Left renal pelvis (tissue), 4 donors: ENCODE data around the gene APOL3. TPM values are rescaled to one million over a fixed set of nuclear protein-coding genes. Genes with fewer than 3 reads are reported as not detected.
"Not testable (repeated sequence)": the region's sequence is repeated elsewhere in the genome, so short reads cannot be mapped to it uniquely, and the experiment has no call there.

Source experiments
- DNase-seq, 4 donors: peaks; one replicate each; pipeline ENCODE4 v3.0.0-alpha.2; 2013; ENCODE audit warnings: low read depth in 4 of 4, low spot score in 3 of 4
- polyA plus RNA-seq, 4 donors: library from polyadenylated mRNA; unstranded; fragments of 120-200 nt; gene quantifications; one replicate each; pipeline ENCODE4 v1.2.1, GENCODE V29; 2013; ENCODE audit not compliant: insufficient read length in 4 of 4

Gene APOL3, protein sequence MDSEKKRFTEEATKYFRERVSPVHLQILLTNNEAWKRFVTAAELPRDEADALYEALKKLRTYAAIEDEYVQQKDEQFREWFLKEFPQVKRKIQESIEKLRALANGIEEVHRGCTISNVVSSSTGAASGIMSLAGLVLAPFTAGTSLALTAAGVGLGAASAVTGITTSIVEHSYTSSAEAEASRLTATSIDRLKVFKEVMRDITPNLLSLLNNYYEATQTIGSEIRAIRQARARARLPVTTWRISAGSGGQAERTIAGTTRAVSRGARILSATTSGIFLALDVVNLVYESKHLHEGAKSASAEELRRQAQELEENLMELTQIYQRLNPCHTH
- 10 to 100 TPM; 13.0 to 16.0 (median 13.6) TPM for polyA plus RNA-seq

GRCh38 chr22:36160499-36160942 is at the start of gene APOL3:
Gene APOL3, minus strand, starts transcription at chr22:36160755. Its CDS starts 11,700 bp downstream, at chr22:36149055.
- DNase-seq, result no peak

- no peak for DNase-seq
Observed at GRCh38 chr22:36210224-36210623, 49.7 kb upstream of the APOL3 start.

DNA sequence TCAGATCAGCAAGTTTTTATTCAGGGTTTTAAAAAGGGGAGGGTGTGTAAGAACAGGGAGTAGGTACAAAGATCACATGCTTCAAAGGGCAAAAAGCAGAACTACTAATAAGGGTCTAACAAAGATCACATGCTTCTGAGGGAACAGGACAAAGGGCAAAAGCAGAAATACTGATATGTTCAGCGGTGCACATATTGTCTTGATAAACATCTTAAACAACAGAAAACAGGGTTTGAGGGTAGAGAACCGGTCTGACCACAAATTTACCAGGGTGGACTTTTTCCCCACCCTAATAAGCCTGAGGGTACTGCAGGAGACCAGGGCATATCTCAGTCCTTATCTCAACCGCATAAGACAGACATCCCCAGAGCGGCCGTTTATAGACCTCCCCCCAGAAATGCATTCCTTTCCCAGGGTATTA is 48.9 kb upstream of the APOL3 start:
- DNase-seq, result not testable (repeated sequence)

DNA sequence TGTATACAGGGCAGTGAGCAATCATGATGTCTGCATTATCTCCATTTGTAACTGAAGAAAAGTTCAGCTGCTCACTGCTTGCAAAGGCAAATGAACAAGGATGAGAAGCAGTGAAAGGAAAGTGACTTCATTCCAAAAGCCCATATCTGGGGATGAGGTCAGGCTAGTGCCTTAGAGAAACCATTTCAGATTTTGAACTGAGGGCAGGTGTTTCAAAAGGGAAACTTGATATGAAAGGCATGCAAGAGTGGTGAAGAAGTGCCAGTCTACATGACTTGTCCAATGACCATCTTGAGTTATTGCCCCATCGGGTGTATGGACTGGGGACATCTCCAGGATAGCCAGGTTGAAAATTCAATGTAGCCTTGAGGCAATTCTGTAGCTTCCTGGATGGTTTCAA is 48.4 kb upstream of the APOL3 start:
- DNase-seq, result no peak

DNA sequence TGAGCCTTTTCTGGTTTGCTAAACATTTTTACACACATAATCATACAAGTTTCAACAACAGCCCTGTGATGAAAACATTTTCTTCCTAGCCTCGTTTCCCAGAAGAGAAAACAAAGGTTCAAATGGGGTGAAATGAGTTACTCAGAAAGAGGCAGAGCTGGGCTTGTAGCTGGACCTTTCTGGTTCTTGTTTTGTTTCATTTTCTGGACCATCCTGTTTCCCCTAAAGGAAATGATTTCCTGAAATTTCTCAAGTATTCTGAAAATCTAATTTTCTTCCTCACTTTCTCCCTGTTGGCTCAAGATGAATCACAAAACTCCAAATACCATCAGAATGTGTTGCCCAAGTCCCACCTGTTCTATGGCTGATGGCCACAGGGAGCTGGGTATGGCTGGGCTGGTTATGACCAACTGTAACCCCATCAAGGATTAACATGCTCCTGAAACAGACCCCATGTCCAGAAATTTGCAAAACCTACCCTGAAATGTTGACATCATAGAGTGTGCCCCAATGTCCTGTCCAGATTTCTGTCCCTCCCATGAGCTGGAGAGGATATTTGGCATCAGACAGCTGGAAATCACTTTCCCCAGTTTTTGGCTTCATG is 47.7 kb upstream of the APOL3 start:
- DNase-seq, result no peak

- no peak for DNase-seq
Observed at GRCh38 chr22:36206255-36206654, 45.7 kb upstream of the APOL3 start.

- not testable (repeated sequence) for DNase-seq
Observed at GRCh38 chr22:36205573-36205972, 45.0 kb upstream of the APOL3 start.

- no peak for DNase-seq
Observed at GRCh38 chr22:36204632-36205015, 44.1 kb upstream of the APOL3 start.

DNA sequence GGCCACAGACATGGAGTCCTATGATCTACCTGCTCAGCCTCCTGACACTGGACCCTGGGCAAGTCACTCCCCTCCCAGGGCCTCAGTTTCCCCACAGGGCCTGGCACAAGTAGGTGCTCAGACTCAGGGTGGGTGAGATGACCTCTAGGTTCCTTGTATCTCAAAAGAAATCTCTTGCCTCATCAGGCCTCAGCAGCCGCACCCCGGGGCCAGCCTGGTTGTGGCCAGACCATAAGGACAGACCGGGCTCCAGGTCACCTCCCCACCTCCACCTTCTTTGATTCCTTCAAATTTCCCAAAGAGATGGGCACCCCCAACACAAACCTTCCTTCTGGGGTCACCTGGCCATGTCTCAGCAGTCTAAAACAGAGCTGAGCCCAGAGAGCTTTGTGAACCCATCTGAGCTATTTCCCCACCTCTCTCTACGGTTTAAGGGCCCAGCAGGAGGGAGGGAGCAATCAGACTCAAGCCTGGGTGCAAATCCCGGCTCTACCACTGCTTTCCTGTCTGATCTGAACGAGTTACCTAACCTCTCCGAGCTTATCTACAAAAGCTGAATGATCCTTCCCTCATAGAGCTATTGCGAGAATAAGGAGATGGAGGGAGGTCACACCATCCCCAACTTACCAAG is 43.6 kb upstream of the APOL3 start:
- no peak for DNase-seq

GRCh38 chr22:36203441-36203840 is 42.9 kb upstream of the APOL3 start:
- DNase-seq, result not testable (repeated sequence)

DNA sequence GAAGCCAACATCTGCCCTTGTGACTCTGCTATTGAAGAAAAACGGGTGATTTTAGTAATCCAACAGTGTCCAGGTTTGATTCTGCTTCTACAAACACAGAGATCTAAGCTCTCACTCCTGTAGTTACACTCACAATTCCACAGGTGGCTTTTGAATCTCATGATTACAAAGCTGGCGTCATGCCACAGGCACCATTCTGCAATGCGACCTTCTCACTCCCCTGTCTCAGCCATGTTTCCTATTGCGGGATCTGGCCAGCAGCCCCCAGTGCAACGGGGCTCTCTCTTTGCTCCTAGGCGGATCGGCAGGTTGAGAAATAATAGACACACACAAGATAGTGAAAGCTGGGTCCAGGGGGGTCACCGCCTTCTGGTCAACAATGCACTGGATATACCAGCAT is 42.4 kb upstream of the APOL3 start:
- DNase-seq, result not testable (repeated sequence)

DNA sequence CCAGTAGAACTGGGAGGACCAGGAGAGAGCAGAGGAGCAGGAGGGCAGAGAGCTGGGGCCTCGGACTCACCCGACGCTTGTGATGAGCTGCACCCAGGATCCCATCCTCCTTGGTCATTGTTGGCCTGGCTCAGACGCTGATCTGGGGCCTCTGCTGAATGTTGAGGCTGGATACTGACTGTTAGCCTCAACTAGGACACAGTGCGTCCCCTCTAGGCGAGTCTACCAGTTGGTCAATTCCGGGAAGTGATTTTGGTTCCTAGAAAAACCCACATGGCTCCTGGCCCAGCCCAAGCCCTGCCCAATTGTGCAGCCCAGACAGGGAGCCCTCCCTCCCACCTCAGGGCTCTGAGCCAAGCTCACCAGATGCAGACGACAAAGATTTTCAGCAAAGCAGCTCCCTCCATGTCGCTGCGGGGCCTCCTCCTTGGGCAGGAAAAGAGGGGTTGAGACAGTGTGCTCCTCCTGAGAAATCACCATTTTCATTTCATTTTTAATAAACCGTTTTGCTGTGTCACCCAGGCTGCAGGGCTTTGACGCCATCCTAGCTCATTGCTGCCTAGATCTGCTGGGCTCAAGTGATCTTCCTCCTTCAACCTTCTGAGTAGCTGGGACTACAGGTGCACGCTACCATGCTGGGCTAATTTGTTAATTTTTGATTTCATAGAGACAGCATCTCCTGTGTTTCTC is 41.2 kb upstream of the APOL3 start, which contains the start of gene APOL4:
APOL4 (minus strand) TSS at position 180 of the 690 bp plus-strand sequence; CDS start at position 105, 75 bp downstream.
- no peak for DNase-seq

DNA sequence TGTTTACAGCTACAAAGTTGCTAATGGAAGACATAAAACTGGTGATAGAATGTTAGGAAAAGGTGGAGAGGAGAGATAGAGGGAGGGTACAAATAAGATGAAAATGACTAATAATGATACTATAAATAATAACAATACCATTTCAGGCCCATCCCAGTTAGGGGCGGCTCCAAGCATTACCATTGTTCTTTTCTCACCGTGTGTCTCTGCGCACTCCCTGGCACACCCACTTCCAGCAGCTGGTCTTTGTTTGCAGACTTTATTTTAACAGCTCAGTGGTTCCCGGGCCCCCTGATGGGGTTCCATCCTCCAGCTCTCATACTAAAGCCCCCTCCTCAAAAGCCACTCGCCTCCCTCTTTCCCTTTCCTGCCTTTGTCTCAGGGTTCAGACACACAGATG is 40.5 kb upstream of the APOL3 start:
- DNase-seq, result not testable (repeated sequence)

- DNase-seq, result no peak
Observed at GRCh38 chr22:36199001-36199551, 38.5 kb upstream of the APOL3 start.

DNA sequence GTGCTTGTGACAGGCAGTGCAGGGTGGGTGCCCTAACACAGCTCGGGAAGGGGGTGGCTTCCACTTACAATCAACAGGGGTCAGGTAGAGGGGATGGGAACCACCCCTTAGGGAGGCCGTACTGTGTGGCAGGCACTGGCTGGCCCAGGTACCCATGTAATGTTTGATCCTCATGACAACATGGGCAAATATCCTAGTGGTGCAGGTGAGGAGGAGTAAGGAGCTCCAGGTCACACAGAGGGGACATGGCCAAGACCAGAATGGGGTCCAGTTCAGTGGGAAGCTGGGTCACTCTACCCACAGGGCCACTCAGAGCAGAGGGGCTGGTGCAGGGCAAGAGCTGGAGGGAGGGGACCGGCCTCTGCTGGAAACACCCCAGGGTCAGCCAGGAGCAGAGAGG is 38.0 kb upstream of the APOL3 start:
- DNase-seq, result no peak

- DNase-seq, result no peak
Observed at GRCh38 chr22:36197514-36198146, 37.1 kb upstream of the APOL3 start.

GRCh38 chr22:36197065-36197440 is 36.5 kb upstream of the APOL3 start:
- DNase-seq, result no peak

DNA sequence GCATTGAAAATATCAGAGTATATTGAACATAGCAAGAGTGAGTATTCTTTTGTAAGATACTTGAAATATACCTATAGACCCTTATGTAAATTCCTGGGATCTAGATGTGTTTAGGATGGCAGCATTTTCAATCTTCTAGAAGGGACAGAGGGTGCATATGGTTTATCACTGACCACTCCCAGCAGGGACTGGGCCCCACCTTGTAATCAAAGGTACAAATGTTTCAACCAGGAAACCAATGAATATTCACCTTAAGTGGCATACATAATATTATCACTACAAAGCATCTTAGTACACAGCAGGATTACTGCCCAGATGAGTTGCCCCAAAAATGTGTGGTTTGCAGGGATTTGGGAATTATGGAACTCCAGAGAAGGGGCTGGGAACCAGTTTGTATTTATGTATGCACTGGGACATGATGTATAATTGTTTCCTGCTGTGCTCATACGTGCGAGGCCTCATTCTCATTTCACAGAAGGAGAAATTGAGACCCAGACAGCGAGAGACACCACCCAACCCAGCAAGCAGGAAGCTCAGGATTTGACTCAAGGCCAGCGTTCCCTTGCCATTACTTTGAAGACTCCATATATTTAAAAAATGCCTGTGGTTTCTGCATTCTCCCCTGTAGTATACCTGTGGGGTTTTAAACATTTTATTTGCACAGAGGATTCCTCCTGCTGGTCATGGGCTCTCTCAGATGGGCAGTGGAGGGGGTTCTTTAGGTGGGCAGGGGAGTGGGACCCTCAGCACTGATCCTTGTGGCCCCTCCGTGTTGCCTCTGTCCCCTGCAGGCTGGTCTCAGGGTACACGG is 35.9 kb upstream of the APOL3 start:
- DNase-seq, result no peak

- no peak for DNase-seq
Observed at GRCh38 chr22:36194971-36195370, 34.4 kb upstream of the APOL3 start.
